CD14-positive monocyte (primary cell): ENCODE measurements around the gene ARRDC3. TPM values are rescaled to one million over a fixed set of nuclear protein-coding genes. Genes with fewer than 3 reads are reported as not detected.

Experiments used
- DNase-seq, 3 donors: peaks; one replicate each; pipeline ENCODE4 v3.0.0-alpha.2; 2011 to 2022
- H2AFZ ChIP-seq: 2 replicates; pipeline ENCODE4 v1.6.0; 2012; ENCODE audit warnings: mild to moderate bottlenecking, low read depth, low read length, inconsistent platforms; ENCODE audit not compliant: insufficient read depth, poor library complexity, severe bottlenecking
- H3K27ac ChIP-seq, 2 donors: 1 replicate in 1 of 2; 2 replicates in 1 of 2; pipeline ENCODE4 v1.5.1; 2012 to 2013; ENCODE audit warnings: low read length in 2 of 2, control low read depth in 1 of 2, inconsistent platforms in 1 of 2, low read depth in 1 of 2, mild to moderate bottlenecking in 1 of 2
- H3K27me3 ChIP-seq, 2 donors: one replicate each; pipeline versions ENCODE4 v1.6.0 to v1.6.1; 2011 to 2013; ENCODE audit warnings: low read length in 2 of 2; ENCODE audit not compliant: control insufficient read depth in 2 of 2, insufficient read depth in 2 of 2
- H3K36me3 ChIP-seq, 2 donors: replicated peaks in 1 of 2; 1 replicate in 1 of 2; 2 replicates in 1 of 2; pipeline versions ENCODE4 v1.5.1 to v1.6.1; 2012 to 2013; ENCODE audit warnings: low read length in 2 of 2, control low read depth in 1 of 2, inconsistent platforms in 1 of 2, mild to moderate bottlenecking in 1 of 2; ENCODE audit not compliant: insufficient read depth in 2 of 2, control insufficient read depth in 1 of 2
- H3K4me1 ChIP-seq, 2 donors: 1 replicate in 1 of 2; 2 replicates in 1 of 2; pipeline versions ENCODE4 v1.5.1 to v1.6.1; 2012 to 2013; ENCODE audit warnings: low read length in 2 of 2, control low read depth in 1 of 2, inconsistent platforms in 1 of 2, mild to moderate bottlenecking in 1 of 2, moderate library complexity in 1 of 2; ENCODE audit not compliant: insufficient read depth in 2 of 2, control insufficient read depth in 1 of 2
- H3K4me2 ChIP-seq: replicated peaks from 2 replicates; pipeline ENCODE3; 2012; ENCODE audit warnings: low read length, moderate library complexity, mild to moderate bottlenecking; ENCODE audit not compliant: poor library complexity, severe bottlenecking; ENCODE audit errors: extremely low read depth
- H3K4me3 ChIP-seq, 3 experiments: fragments of 200-600 bp in 1 of 3; sonication (generic) in 1 of 3; replicated peaks in 1 of 3; 1 replicate in 2 of 3; 2 replicates in 1 of 3; pipeline ENCODE4 v1.5.1; 2011 to 2013; ENCODE audit warnings: low read length in 3 of 3, mild to moderate bottlenecking in 3 of 3, control low read depth in 2 of 3, low read depth in 2 of 3, inconsistent platforms in 1 of 3, moderate library complexity in 1 of 3
- H3K79me2 ChIP-seq: 2 replicates; pipeline ENCODE4 v1.6.0; 2012; ENCODE audit warnings: mild to moderate bottlenecking, control low read depth, inconsistent platforms, low read length, moderate library complexity; ENCODE audit not compliant: insufficient read depth
- H3K9ac ChIP-seq: 2 replicates; pipeline ENCODE4 v1.6.0; 2017; ENCODE audit warnings: low read length, mild to moderate bottlenecking; ENCODE audit not compliant: insufficient read depth, poor library complexity, severe bottlenecking
- H3K9me3 ChIP-seq, 2 donors: replicated peaks in 1 of 2; 1 replicate in 1 of 2; 2 replicates in 1 of 2; pipeline versions ENCODE4 v1.5.1 to v1.6.1; 2012 to 2013; ENCODE audit warnings: low read length in 2 of 2, control low read depth in 1 of 2; ENCODE audit not compliant: control insufficient read depth in 1 of 2, insufficient read depth in 1 of 2
- H4K20me1 ChIP-seq: 2 replicates; pipeline ENCODE4 v1.6.0; 2012; ENCODE audit warnings: mild to moderate bottlenecking, low read length, control low read depth, moderate library complexity; ENCODE audit not compliant: insufficient read depth
- H3K27ac Mint-ChIP-seq, 7 donors: one replicate each; pipeline ENCODE4 v1.8.0; 2020; ENCODE audit warnings: mild to moderate bottlenecking in 7 of 7, mixed read lengths in 7 of 7, moderate library complexity in 6 of 7, inconsistent platforms in 2 of 7
- H3K27me3 Mint-ChIP-seq, 3 donors: one replicate each; pipeline ENCODE4 v1.8.0; 2021 to 2022; ENCODE audit warnings: low read depth in 3 of 3, mild to moderate bottlenecking in 3 of 3, mixed read lengths in 3 of 3, moderate library complexity in 3 of 3, inconsistent platforms in 1 of 3
- H3K36me3 Mint-ChIP-seq, 2 donors: one replicate each; pipeline ENCODE4 v1.8.0; 2020; ENCODE audit warnings: mixed read lengths in 2 of 2, inconsistent platforms in 1 of 2, mild to moderate bottlenecking in 1 of 2
- H3K4me1 Mint-ChIP-seq: one replicate; pipeline ENCODE4 v1.8.0; 2020; ENCODE audit warnings: mild to moderate bottlenecking, mixed read lengths
- H3K4me3 Mint-ChIP-seq, 2 donors: one replicate each; pipeline ENCODE4 v1.8.0; 2020; ENCODE audit warnings: mild to moderate bottlenecking in 2 of 2, mixed read lengths in 2 of 2, moderate library complexity in 1 of 2
- H3K9me3 Mint-ChIP-seq, 7 donors: one replicate each; pipeline ENCODE4 v1.8.0; 2020 to 2022; ENCODE audit warnings: mixed read lengths in 7 of 7, mild to moderate bottlenecking in 6 of 7, moderate library complexity in 6 of 7, inconsistent platforms in 2 of 7
- CTCF ChIP-seq: fragments of 200-600 bp; IDR thresholded peaks from one replicate; pipeline ENCODE4 v1.8.0; 2022; ENCODE audit warnings: antibody characterized with exemption, mild to moderate bottlenecking
- WGBS: methylation state at CpG from one replicate; pipeline ENCODE4 v1.1.5; 2013; ENCODE audit warnings: missing lambda C conversion rate; ENCODE audit not compliant: insufficient coverage; 5-methylcytosine and 5-hydroxymethylcytosine counted together
- intact Hi-C, 2 donors: fragments of 100-400 bp; cut with micrococcal nuclease; formaldehyde crosslinking; loops; one replicate each; pipeline versions ENCODE4 v1.15.0 to v1.15.1; 2023
- polyA plus RNA-seq, 3 donors: library from polyadenylated mRNA; depleted of rRNA in 1 of 3; unstranded in 2 of 3; stranded (reverse) in 1 of 3; fragments of 300-500 nt in 2 of 3; fragments of >200 nt in 1 of 3; fragmentation: Illumina TruSeq in 2 of 3; gene quantifications; 1 replicate in 2 of 3; 2 replicates in 1 of 3; pipeline ENCODE4 v1.2.3, GENCODE V29; 2012 to 2021

ARRDC3 gene
- polyA plus RNA-seq, 3 donors = 43.3 to 68.0 (median 64.6) TPM

GRCh38 chr5:91407204-91407603 is 24.1 kb upstream of the ARRDC3 start:
- Mint-ChIP-seq H3K4me1 (no peaks in the 10 kb centered on the region), H3K36me3 (peaks cover 0 to 2% of the 10 kb centered on the region in 2 donors), H3K27me3 (no peaks in the 10 kb centered on the region), H3K27ac (no peak overlapping the region), H3K4me3 (no peak overlapping the region), H3K9me3 (peaks cover 0 to 2% (median 0%) of the 10 kb centered on the region in 7 donors)
- Histone ChIP-seq H3K4me1 (no peaks in the 10 kb centered on the region), H3K27ac (no peak overlapping the region), H3K4me3 (no peak overlapping the region), H3K79me2 (no peaks in the 10 kb centered on the region), H3K9me3 (no peaks in the 10 kb centered on the region), H3K27me3 (no peaks in the 10 kb centered on the region), H3K4me2 (no peak overlapping the region), H3K36me3 (no peaks in the 10 kb centered on the region), H3K9ac (no peak overlapping the region), H2AFZ (no peak overlapping the region), H4K20me1 (no peaks in the 10 kb centered on the region)
- 77% methylated on average over 1 of the region's 1 CpG for WGBS
- intact Hi-C loops = no loop called here
- DNase-seq = no peak
- TF ChIP-seq CTCF = no peak

- H3K36me3 Mint-ChIP-seq = no peaks in the 10 kb centered on the region
- Histone ChIP-seq H3K9me3 (no peaks in the 10 kb centered on the region), H3K36me3 (no peaks in the 10 kb centered on the region), H3K27me3 (no peaks in the 10 kb centered on the region), H3K9ac (no peak overlapping the region), H3K4me3 (no peak overlapping the region), H2AFZ (no peak overlapping the region), H3K4me1 (no peaks in the 10 kb centered on the region), H3K27ac (no peak overlapping the region), H4K20me1 (no peaks in the 10 kb centered on the region), H3K79me2 (no peaks in the 10 kb centered on the region), H3K4me2 (no peak overlapping the region)
- intact Hi-C loops = no loop called here
- H3K4me3 Mint-ChIP-seq = no peak overlapping the region
- no peak for TF ChIP-seq CTCF
- no peaks in the 10 kb centered on the region for H3K4me1 Mint-ChIP-seq
- no peak overlapping the region for H3K27ac Mint-ChIP-seq
- H3K9me3 Mint-ChIP-seq = no peaks in the 10 kb centered on the region
- H3K27me3 Mint-ChIP-seq = no peaks in the 10 kb centered on the region
- DNase-seq = no peak
Observed at GRCh38 chr5:91403438-91403837, 20.3 kb upstream of the ARRDC3 start.
